GM13977 (cell line): ENCODE data around the gene AKAP4.

ENCODE experiments used
- DNase-seq: peaks from one replicate; pipeline ENCODE4 v3.0.0; 2012; ENCODE audit warnings: low spot score
- in situ Hi-C: fragments of 300-500 bp; cut with MboI; formaldehyde crosslinking; loops from one replicate; pipeline ENCODE4 v1.12.0; 2022; ENCODE audit warnings: low sequenced_read_pairs, low pct_unique_long_range_greater_than_20kb, mixed read lengths, inconsistent platforms; ENCODE audit not compliant: unreplicated experiment
- TF ChIP-seq, protein P1 (sequence below): IDR thresholded peaks from 2 replicates; pipeline ENCODE4 v1.5.1; 2012; ENCODE audit warnings: mild to moderate bottlenecking, control low read depth; ENCODE audit not compliant: insufficient read depth; ENCODE audit errors: extremely low read depth, missing control alignments

AKAP4 gene

DNA sequence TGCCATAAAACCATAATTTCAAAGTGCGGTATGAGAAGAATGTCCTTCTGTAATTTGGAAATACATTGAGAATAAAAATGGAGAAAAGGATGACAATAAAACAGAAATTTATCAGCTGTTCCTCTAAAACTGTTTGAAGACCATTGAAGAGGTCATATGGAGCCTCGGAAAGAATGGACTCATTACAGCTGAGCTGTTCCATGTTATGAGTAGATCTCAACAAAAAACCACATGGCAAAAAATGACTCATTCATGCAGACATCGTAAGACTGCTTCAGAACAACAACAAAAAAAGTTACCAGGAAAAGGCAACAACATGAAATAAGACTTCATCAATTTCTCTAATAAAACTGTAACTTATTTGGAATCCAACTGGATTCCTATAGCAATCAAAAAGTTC, 39.7 kb downstream of the AKAP4 start:
- in situ Hi-C loops, result no loop called here
- no peak for DNase-seq

DNA sequence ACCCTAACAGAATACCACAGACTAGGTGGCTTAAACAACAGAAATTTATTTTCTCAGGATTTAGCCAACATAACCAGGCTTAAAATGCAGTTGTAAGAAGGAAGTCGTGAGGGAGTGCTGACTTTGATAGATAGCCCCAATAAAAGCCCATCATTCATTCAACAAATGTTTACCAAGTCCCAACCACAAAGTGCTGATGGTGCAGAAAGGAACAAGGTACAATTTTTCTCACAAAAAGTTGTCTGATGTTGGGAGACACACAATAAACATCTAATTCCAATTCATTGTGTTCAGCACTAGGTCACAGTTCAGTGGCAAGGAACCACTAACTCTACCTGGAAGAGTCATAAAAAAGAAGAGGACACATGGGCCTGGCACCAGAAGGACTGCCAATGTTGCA, 42.2 kb downstream of the AKAP4 start:
- TF ChIP-seq, protein P1, sequence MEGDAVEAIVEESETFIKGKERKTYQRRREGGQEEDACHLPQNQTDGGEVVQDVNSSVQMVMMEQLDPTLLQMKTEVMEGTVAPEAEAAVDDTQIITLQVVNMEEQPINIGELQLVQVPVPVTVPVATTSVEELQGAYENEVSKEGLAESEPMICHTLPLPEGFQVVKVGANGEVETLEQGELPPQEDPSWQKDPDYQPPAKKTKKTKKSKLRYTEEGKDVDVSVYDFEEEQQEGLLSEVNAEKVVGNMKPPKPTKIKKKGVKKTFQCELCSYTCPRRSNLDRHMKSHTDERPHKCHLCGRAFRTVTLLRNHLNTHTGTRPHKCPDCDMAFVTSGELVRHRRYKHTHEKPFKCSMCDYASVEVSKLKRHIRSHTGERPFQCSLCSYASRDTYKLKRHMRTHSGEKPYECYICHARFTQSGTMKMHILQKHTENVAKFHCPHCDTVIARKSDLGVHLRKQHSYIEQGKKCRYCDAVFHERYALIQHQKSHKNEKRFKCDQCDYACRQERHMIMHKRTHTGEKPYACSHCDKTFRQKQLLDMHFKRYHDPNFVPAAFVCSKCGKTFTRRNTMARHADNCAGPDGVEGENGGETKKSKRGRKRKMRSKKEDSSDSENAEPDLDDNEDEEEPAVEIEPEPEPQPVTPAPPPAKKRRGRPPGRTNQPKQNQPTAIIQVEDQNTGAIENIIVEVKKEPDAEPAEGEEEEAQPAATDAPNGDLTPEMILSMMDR, result no peak
- in situ Hi-C loops, result no loop called here

More for the DNA sequence above, 39.7 kb downstream of the AKAP4 start:
- TF ChIP-seq, protein P1, result no peak

DNA sequence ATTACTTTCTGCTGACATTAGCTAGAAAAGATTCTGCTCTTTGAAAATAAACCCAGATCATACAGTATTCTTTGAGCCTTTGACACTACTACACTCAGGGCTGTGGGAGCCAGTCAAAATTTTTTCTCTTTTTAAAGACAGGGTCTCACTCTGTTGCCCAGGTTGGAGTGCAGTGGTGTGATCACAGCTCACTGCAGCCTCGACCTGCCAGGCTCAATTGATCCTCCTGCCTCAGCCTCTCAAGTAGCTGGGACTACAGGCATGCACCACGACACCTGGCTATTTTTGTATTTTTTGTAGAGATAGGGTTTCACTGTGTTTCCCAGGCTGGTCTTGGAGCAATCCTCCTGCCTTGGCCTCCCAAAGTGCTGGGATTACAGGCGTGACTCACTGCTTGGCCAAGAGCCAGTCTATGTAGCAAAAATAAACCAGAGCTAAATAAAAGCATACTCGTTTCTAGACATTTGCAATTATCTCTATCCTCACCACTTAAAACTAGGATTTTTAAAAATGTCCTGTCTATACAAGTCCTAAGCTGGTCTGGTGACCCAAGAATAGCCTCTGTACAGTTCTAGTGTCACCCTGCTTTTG, 43.2 kb downstream of the AKAP4 start:
- in situ Hi-C loops, result no loop called here
- DNase-seq, result no peak
- TF ChIP-seq, protein P1, result no peak

More for the DNA sequence above, 42.2 kb downstream of the AKAP4 start:
- no peak for DNase-seq

DNA sequence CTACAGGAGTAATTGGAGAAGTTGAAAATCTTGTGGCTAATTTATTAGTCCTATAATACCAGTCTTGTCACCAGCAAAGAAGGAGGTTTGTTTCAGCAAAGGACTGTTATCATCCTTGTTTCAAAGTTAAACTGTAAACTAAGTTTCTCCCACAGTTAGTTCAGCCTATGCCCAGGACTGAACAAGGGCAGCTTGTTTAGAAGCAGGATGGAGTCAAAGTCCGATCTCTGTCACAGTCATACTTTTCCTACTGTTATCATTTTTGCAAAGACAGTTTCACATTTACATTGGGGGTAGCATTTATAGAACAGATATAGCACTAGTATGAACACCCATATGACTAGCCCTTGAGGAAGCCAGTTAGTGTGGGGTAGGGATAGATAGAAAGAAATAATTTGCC, 46.4 kb downstream of the AKAP4 start:
- TF ChIP-seq, protein P1, result no peak
- no peak for DNase-seq
- in situ Hi-C loops, result no loop called here

DNA sequence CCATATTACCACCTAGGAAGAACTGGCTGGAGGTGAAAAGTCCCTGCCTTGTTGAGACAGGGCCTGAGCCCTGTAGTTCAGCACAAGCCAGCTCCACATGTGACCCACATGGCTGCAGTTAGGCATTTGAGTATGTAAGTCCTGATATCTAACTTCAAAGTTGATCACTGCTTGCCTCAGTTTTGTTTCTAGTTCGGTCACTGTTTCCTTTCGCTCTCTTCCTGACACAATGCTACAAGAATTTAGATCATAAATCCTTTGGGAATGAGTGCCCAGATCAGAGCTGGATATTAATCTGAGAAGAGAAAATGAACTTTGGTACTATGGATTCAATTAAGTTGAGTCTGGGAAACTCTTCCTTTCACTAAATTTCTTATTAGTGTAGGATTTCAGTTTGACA, 48.4 kb downstream of the AKAP4 start:
- no peak for DNase-seq
- in situ Hi-C loops, result no loop called here
- TF ChIP-seq, protein P1, result no peak

DNA sequence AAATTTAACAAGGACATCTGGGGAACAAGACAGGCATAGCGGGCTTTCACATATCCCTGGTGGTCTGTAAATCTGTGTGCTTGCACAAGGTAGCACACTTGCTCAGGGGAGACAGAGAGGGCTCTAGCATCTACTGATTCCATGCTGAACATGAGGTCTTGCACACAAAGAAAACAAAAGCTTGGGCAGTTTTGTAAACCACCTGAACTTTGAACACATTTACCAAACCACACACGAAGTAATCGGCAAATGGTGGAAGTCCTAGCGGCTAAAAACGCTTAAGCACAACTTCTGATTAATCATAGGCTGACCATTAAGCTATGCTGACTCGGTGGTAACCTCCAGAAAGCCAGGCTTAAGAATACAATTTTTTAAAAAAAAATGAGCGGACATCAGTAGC, 52.8 kb downstream of the AKAP4 start:
- TF ChIP-seq, protein P1, result no peak
- in situ Hi-C loops, result no loop called here
- DNase-seq, result no peak
